ENCODE results near the gene CDK5RAP3. TPM values are rescaled to one million over a fixed set of nuclear protein-coding genes. Genes with fewer than 3 reads are reported as not detected.

Gene CDK5RAP3
- total and polyA plus RNA-seq, 2 of the 13 experiments (the other 11 are each of a cell fraction or from before 2014, with no cell fraction given), result 128 to 154 TPM

- TF ChIP-seq ZNF75D (CRISPR knock-in tag; IDR thresholded peaks at IDR 0.05; ENCODE audit: borderline replicate concordance), result no peak
- TF ChIP-seq ZNF367 (CRISPR knock-in tag; IDR thresholded peaks at IDR 0.05; ENCODE audit: borderline replicate concordance), result no peak
- no peak for TF ChIP-seq ZNF138 (CRISPR knock-in tag; IDR thresholded peaks at IDR 0.05; ENCODE audit: low read depth)
- peak; percentile 14; the same call in 1 of the 2 replicates for TF ChIP-seq ZBTB38 (CRISPR knock-in tag; IDR thresholded peaks at IDR 0.05)
- TF ChIP-seq ASH2L (IDR thresholded peaks at IDR 0.05; ENCODE audit: insufficient read length, low read depth, low read length), result peak; percentile 30
- TF ChIP-seq CEBPZ (IDR thresholded peaks at IDR 0.05; ENCODE audit: low read length), result no peak
- no peak for TF ChIP-seq CERS6 (CRISPR knock-in tag; IDR thresholded peaks at IDR 0.05)
- TF ChIP-seq NFIC (IDR thresholded peaks at IDR 0.05; ENCODE audit: low read length), result no peak
- TF ChIP-seq SYNCRIP (IDR thresholded peaks at IDR 0.05; ENCODE audit: insufficient read depth, low read depth, low read length), result no peak
- 0 out of 2 replicates have a peak, but pooled peaks have one; percentile 82 for TF ChIP-seq TBP (CRISPR knock-in tag; IDR thresholded peaks at IDR 0.05)
- TF ChIP-seq ZFP91 (CRISPR knock-in tag; IDR thresholded peaks at IDR 0.05; ENCODE audit: borderline replicate concordance), result no peak
- 0 out of 2 replicates have a peak, but pooled peaks have one; percentile 6 for TF ChIP-seq MIXL1 (CRISPR knock-in tag; IDR thresholded peaks at IDR 0.05)
- TF ChIP-seq ZNF512B (CRISPR knock-in tag; IDR thresholded peaks at IDR 0.05; ENCODE audit: borderline replicate concordance), result no peak
- TF ChIP-seq HIC2 (CRISPR knock-in tag; IDR thresholded peaks at IDR 0.05; ENCODE audit: low read depth), result no peak; the same call in 1 of the 2 replicates
- TF ChIP-seq IRF9 (CRISPR knock-in tag; IDR thresholded peaks at IDR 0.05; ENCODE audit: borderline replicate concordance), result no peak
These were observed 54.4 kb downstream of the CDK5RAP3 start (continued) for GRCh38 chr17:48025040-48025903.
